HL-60 (cell line): Measurements from ENCODE around the gene HMGCS2.
A peak's percentile ranks its signal among the peaks of the same experiment; 100 is the strongest.

ENCODE experiments used
- DNase-seq, 2 experiments: peaks; one replicate each; pipeline ENCODE4 v3.0.0-alpha.2; 2010 to 2020; ENCODE audit warnings: low read depth in 1 of 2, low spot score in 1 of 2
- H3K27ac ChIP-seq: fragments of 250-450 bp; sonication (Bioruptor Pico); replicated peaks from 2 replicates; pipeline ENCODE4 v1.5.1; 2020; ENCODE audit warnings: mild to moderate bottlenecking, moderate library complexity
- H3K27me3 ChIP-seq: fragments of 250-450 bp; sonication (Bioruptor Pico); 2 replicates; pipeline ENCODE4 v1.5.1; 2021; ENCODE audit warnings: mild to moderate bottlenecking, moderate library complexity; ENCODE audit not compliant: insufficient read depth, poor library complexity, severe bottlenecking
- H3K4me3 ChIP-seq: replicated peaks from 2 replicates; pipeline ENCODE4 v1.5.1; 2011; ENCODE audit warnings: mild to moderate bottlenecking, control low read depth, low read length; ENCODE audit not compliant: insufficient read depth
- CTCF ChIP-seq: IDR thresholded peaks from one replicate; pipeline ENCODE4 v1.5.1; 2011; ENCODE audit warnings: low read length, control low read depth, inconsistent platforms; ENCODE audit not compliant: insufficient read depth
- GABPA ChIP-seq: IDR thresholded peaks from 2 replicates; pipeline ENCODE4 v1.6.1; 2012; ENCODE audit warnings: low read depth
- POLR2AphosphoS5 ChIP-seq: IDR thresholded peaks from 2 replicates; pipeline ENCODE4 v1.6.1; 2012; ENCODE audit warnings: low read depth
- REST ChIP-seq: IDR thresholded peaks from 2 replicates; pipeline ENCODE4 v1.6.1; 2012; ENCODE audit warnings: low read depth; ENCODE audit not compliant: insufficient replicate concordance
- SPI1 ChIP-seq: IDR thresholded peaks from 2 replicates; pipeline ENCODE4 v1.6.1; 2012; ENCODE audit warnings: low read depth, mild to moderate bottlenecking, borderline replicate concordance

HMGCS2 gene

DNA sequence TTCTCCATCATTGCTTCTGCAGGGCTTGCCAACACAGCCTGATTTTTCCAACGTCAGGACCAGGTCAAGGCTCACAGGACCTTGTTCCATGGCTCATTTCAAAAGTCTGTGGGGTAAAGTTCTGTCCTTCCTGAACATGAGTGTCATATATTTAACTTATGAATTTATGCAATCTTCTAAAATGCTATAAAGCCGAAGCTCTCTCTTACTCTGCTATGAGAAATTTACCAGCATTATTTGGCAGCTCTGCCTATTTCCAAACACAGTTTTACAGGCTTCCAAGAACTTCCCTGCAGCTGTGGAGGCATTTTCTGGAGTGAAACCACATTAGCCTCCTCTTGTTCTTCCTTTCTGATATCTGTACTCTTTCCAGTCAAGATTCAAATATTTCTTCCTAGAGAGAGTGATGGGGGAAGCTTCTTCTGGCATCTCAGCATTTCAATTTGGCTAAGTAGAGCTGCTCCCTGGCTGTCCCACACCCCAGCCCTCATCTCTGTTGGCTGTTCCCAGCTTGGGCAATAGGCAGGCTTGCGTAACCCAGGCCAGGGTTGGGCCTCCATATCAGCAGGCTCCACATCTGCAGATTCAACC, 15.6 kb upstream of the HMGCS2 start:
- TF ChIP-seq GABPA (no peak), POLR2AphosphoS5 (no peak), REST (no peak), SPI1 (no peak), CTCF (no peak)
- DNase-seq: peak; percentile 74 to 86
- Histone ChIP-seq H3K27me3 (no peaks in the 10 kb centered on the region), H3K4me3 (no peak overlapping the region), H3K27ac (peak overlapping the region; percentile 20; the same call in 1 of the 2 replicates)

DNA sequence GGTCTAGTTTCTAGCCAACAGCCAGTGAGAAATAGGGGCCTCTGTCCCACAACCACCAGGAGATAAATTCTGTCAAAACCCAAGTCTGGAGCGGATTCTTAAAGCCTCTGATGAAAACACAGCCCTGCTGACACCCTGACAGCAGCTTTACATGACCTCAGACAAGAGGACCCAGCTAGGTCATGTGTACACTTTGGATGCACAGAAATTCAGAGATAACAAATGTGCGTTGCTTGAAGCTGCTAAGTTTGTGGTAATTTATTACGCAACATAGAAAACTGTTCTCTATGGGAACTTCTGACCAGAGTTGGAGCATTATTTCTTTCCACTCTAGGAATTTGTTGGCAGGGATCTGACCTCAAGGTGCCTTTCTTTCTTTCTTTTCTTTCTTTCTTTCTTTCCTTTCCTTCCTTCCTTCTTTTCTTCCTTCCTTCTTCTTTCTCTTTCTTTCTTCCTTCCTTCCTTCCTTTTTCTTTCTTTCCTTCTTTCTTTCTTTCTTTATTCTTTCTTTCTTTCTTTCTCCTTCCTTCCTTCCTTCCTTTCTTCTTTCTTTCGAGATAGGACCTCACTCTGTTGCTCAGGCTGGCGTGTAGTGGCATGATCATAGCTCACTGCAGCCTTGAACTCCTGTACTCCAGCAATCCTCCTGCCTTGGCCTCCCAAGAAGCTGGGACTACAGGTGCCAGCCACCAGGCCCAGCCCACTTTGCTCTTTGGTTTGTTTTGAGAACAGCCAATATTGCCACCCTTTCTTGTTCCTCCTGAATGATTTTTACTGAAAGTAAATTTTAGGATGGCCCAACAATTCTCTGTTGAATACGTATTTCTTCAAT, 14.9 kb upstream of the HMGCS2 start:
- DNase-seq: peak; percentile 52 to 79
- Histone ChIP-seq H3K27ac (peak overlapping the region; percentile 20; the same call in 1 of the 2 replicates), H3K4me3 (no peak overlapping the region), H3K27me3 (no peaks in the 10 kb centered on the region)
- TF ChIP-seq POLR2AphosphoS5 (no peak), GABPA (no peak), SPI1 (no peak), CTCF (no peak), REST (no peak)

DNA sequence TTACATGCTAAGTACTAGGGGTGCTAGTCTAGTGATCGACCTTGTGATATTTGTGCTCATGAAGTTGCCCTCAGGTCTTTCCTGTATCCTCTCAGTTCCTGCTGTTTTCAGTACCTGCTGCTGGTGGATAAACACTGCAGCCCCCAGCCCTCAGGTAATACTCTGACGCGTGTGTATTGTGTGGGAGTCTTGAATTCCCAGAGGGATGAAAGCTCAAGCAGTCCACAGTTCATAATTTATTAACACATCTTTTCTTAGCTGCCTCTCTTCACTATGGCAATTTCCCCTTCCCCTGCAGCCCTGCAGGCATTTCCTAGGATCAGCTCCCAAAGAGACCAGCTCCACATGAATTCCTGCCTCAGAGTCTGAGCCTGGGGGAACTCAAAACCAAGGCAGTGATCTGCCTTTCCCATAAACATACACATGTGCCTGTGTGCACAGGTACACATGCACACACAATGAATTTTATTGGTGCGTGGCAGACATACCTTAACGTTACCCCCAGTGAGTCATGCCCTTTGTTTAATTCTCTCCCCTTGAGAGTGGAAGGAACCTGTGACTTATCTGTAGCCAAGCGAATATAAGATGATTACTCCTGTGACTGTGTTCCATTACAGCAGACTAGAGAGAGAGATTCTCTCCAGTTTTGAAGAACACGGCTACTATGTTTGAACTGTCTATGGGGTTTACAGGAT, 14.1 kb upstream of the HMGCS2 start:
- TF ChIP-seq POLR2AphosphoS5: no peak
- TF ChIP-seq REST: no peak
- no peak for TF ChIP-seq SPI1
- no peak for TF ChIP-seq GABPA
- TF ChIP-seq CTCF: no peak
- Histone ChIP-seq H3K4me3 (no peak overlapping the region), H3K27ac (no peak overlapping the region), H3K27me3 (no peaks in the 10 kb centered on the region)
- no peak for DNase-seq
